PFSK-1 (cell line): ENCODE data around the gene MRPL11.

Experiments
- FOXP2 ChIP-seq: optimal IDR thresholded peaks from 2 replicates; pipeline ENCODE3; 2011; ENCODE audit warnings: borderline replicate concordance, control low read depth, inconsistent platforms; ENCODE audit not compliant: insufficient read depth; ENCODE audit errors: extremely low read length, extremely low read depth
- POLR2AphosphoS5 ChIP-seq: IDR thresholded peaks from 2 replicates; pipeline ENCODE4 v1.6.1; 2012; ENCODE audit warnings: low read depth, mild to moderate bottlenecking, control low read depth, low read length, moderate library complexity
- TAF1 ChIP-seq: IDR thresholded peaks from 2 replicates; pipeline ENCODE4 v1.6.1; 2012; ENCODE audit warnings: low read length, control low read depth, borderline replicate concordance; ENCODE audit not compliant: insufficient read depth
- TF ChIP-seq, protein P1 (sequence below), 2 experiments: IDR thresholded peaks; 2 replicates each; pipeline versions ENCODE4 v1.6.1 to v1.8.0; 2011 to 2012; ENCODE audit warnings: low read depth in 2 of 2, low read length in 2 of 2, control low read depth in 1 of 2, inconsistent platforms in 1 of 2, mild to moderate bottlenecking in 1 of 2, moderate library complexity in 1 of 2; ENCODE audit not compliant: insufficient read depth in 1 of 2

GRCh38 chr11:66462911-66463310, 24.3 kb upstream of the MRPL11 start:
- no peak for TF ChIP-seq POLR2AphosphoS5
- TF ChIP-seq, protein P1, sequence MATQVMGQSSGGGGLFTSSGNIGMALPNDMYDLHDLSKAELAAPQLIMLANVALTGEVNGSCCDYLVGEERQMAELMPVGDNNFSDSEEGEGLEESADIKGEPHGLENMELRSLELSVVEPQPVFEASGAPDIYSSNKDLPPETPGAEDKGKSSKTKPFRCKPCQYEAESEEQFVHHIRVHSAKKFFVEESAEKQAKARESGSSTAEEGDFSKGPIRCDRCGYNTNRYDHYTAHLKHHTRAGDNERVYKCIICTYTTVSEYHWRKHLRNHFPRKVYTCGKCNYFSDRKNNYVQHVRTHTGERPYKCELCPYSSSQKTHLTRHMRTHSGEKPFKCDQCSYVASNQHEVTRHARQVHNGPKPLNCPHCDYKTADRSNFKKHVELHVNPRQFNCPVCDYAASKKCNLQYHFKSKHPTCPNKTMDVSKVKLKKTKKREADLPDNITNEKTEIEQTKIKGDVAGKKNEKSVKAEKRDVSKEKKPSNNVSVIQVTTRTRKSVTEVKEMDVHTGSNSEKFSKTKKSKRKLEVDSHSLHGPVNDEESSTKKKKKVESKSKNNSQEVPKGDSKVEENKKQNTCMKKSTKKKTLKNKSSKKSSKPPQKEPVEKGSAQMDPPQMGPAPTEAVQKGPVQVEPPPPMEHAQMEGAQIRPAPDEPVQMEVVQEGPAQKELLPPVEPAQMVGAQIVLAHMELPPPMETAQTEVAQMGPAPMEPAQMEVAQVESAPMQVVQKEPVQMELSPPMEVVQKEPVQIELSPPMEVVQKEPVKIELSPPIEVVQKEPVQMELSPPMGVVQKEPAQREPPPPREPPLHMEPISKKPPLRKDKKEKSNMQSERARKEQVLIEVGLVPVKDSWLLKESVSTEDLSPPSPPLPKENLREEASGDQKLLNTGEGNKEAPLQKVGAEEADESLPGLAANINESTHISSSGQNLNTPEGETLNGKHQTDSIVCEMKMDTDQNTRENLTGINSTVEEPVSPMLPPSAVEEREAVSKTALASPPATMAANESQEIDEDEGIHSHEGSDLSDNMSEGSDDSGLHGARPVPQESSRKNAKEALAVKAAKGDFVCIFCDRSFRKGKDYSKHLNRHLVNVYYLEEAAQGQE (IDR thresholded peaks at IDR 0.05; ENCODE audit: insufficient read depth in 1 of 2, low read depth in 2 of 2, low read length in 2 of 2), result no peak
- no peak for TF ChIP-seq TAF1
- no peak for TF ChIP-seq FOXP2
